ENCODE results near the gene GSE1.

- no peak for TF ChIP-seq POLR2A (IDR thresholded peaks at IDR 0.05)
- TF ChIP-seq CTCF (IDR thresholded peaks at IDR 0.05): no peak
These were observed 11.9 kb upstream of the GSE1 start for GRCh38 chr16:85601272-85601639.

All from testis (tissue), 2 donors.